ENCODE data around the gene NPIPA5.
"Not testable (repeated sequence)": the region's sequence is repeated elsewhere in the genome, so short reads cannot be mapped to it uniquely, and the experiment has no call there.

Gene NPIPA5

DNA sequence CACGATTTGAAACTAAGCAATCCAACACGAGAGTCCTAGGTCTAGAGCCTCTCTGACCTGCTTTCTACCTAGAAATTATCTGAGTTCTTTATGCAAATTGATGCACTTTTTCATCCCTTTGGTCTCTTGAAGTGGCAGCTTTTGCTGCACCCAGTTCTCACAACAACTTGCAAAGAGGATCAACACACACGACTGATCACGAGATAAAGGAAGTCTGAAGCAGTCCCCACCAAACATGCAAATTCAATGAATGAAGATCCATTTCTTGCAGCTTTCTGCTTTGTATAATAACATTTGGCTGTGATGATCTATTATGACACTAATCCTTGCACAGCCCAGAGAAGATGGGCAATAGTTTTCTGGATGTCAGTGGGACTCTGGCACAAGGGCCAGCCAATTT lies 53.1 kb downstream of the NPIPA5 start:
- H3K4me3 ChIP-seq (ENCODE audit: low read depth, low read length); H3K4me1 ChIP-seq (ENCODE audit: control insufficient read depth, insufficient read depth, low read length); H3K27me3 ChIP-seq (ENCODE audit: control insufficient read depth, insufficient read depth, low read length); H3K9ac ChIP-seq (ENCODE audit: low read depth, low read length); H3K9me3 ChIP-seq (ENCODE audit: control insufficient read depth, insufficient read depth, low read length); H3K36me3 ChIP-seq (ENCODE audit: control insufficient read depth, insufficient read depth, low read length): not testable (repeated sequence)

DNA sequence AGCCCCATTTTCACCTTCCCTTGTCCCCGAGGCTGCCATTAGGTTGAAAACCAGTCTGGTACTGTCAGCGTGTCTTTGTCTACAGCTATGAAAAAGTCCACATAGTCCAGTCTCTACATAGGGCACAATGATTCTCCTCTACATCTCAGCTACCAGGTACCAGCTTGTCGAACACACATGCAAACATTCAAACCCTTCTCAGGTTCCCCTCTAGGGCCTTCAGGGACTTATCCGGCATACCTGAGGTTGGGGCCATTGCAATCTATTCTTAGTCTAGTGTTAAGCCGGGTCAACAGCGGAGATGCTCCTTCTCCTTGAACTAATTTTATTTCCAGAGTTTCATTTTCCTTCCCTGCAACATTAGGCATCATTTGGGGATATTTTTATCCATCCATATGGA lies 54.7 kb downstream of the NPIPA5 start:
- not testable (repeated sequence) for H3K4me3 ChIP-seq (ENCODE audit: low read depth, low read length); H3K9me3 ChIP-seq (ENCODE audit: control insufficient read depth, insufficient read depth, low read length); H3K27me3 ChIP-seq (ENCODE audit: control insufficient read depth, insufficient read depth, low read length); H3K36me3 ChIP-seq (ENCODE audit: control insufficient read depth, insufficient read depth, low read length); H3K9ac ChIP-seq (ENCODE audit: low read depth, low read length); H3K4me1 ChIP-seq (ENCODE audit: control insufficient read depth, insufficient read depth, low read length)

DNA sequence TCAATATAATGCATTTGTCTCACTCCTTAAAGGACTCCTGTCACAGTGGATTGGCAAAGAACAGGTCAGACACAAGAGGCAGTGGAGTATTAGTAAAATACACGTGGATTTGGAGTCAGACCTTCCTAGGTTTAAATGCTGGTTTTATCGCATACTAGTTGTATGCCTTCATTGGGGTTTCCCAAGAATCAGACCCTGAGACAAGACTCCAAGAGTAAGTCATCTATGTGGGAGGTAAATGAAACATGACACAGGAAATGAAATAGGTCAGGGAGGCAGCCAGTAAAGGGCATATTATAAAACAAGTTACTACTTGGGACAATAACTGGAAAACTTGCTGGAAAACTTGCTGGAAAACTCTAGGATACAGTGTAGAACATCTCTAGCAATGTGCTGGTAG lies 56.9 kb downstream of the NPIPA5 start:
- not testable (repeated sequence) for H3K27me3 ChIP-seq (ENCODE audit: control insufficient read depth, insufficient read depth, low read length); H3K4me1 ChIP-seq (ENCODE audit: control insufficient read depth, insufficient read depth, low read length); H3K36me3 ChIP-seq (ENCODE audit: control insufficient read depth, insufficient read depth, low read length); H3K9me3 ChIP-seq (ENCODE audit: control insufficient read depth, insufficient read depth, low read length); H3K4me3 ChIP-seq (ENCODE audit: low read depth, low read length); H3K9ac ChIP-seq (ENCODE audit: low read depth, low read length)

DNA sequence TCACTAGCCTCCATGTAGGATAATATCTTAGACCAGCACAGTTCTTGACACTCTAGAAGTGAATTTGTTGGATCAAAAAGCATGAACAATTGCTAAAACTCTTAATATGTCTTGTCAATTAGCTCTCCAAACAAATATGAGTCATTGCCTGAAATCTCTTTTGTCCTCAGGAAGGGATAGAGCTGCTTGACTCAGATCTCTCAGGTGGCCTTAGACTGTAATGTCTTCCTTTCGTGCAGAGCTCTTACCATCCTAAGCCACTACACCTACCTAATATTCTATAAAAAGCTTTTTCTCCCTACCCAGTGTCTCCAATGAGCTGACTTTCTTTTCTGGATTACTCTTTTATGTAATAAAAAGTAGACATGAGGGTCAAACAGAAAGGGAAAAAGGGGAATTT lies 63.5 kb downstream of the NPIPA5 start:
- not testable (repeated sequence) for H3K27me3 ChIP-seq (ENCODE audit: control insufficient read depth, insufficient read depth, low read length); H3K9ac ChIP-seq (ENCODE audit: low read depth, low read length); H3K9me3 ChIP-seq (ENCODE audit: control insufficient read depth, insufficient read depth, low read length); H3K36me3 ChIP-seq (ENCODE audit: control insufficient read depth, insufficient read depth, low read length); H3K4me3 ChIP-seq (ENCODE audit: low read depth, low read length); H3K4me1 ChIP-seq (ENCODE audit: control insufficient read depth, insufficient read depth, low read length)

Data from iPS-15b (cell line).